T-helper 17 cell (primary cell): ENCODE results near the gene FAM9A. TPM values are rescaled to one million over a fixed set of nuclear protein-coding genes. Genes with fewer than 3 reads are reported as not detected.

Experiments
- ATAC-seq: fragments of 150-1000 bp; cut with Tn5 transposase; 2 replicates; pipeline ENCODE4 v1.10.0; 2021; ENCODE audit warnings: mild to moderate bottlenecking, moderate library complexity
- DNase-seq, 3 donors: peaks; one replicate each; pipeline versions ENCODE4 v3.0.0 to v3.0.0-alpha.2; 2020 to 2021
- H3K9me3 ChIP-seq: one replicate; pipeline ENCODE4 v1.7.0; 2013; ENCODE audit warnings: low read length, mild to moderate bottlenecking; ENCODE audit not compliant: control insufficient read depth, poor library complexity, severe bottlenecking
- H3K27ac Mint-ChIP-seq: one replicate; pipeline ENCODE4 v1.8.0; 2022; ENCODE audit warnings: mild to moderate bottlenecking, moderate library complexity, mixed read lengths
- H3K27me3 Mint-ChIP-seq: one replicate; pipeline ENCODE4 v1.8.0; 2022; ENCODE audit warnings: mixed read lengths
- H3K36me3 Mint-ChIP-seq: one replicate; pipeline ENCODE4 v1.8.0; 2022; ENCODE audit warnings: low read depth, mixed read lengths
- H3K4me1 Mint-ChIP-seq: one replicate; pipeline ENCODE4 v1.8.0; 2022; ENCODE audit warnings: mild to moderate bottlenecking, mixed read lengths
- H3K4me3 Mint-ChIP-seq: one replicate; pipeline ENCODE4 v1.8.0; 2022; ENCODE audit warnings: mild to moderate bottlenecking, moderate library complexity, mixed read lengths
- total RNA-seq, 4 donors: library from RNA in 2 of 4; stranded (reverse) in 2 of 4; gene quantifications; one replicate each; pipeline ENCODE4 v1.2.3 and lab custom pipeline; 2022 to 2026

The FAM9A gene
- total RNA-seq = not detected
- 0 reads per million in 2 donors for total RNA-seq (lab: John Stamatoyannopoulos, UW)

- no peak within 1 kb of the TSS for H3K27ac Mint-ChIP-seq
- no peaks in the 10 kb centered on the region for H3K36me3 Mint-ChIP-seq
- H3K27me3 Mint-ChIP-seq = peaks cover 11% of the 10 kb centered on the region
- H3K4me1 Mint-ChIP-seq = no peaks in the 10 kb centered on the region
- DNase-seq = no peak
- no peaks in the 10 kb centered on the region for H3K9me3 ChIP-seq
- H3K4me3 Mint-ChIP-seq = no peak within 1 kb of the TSS
- no peak for ATAC-seq
Measured at GRCh38 chrX:8801041-8801599, at the start of gene FAM9A. TSS of gene FAM9A (minus strand) at chrX:8801383. CDS start at chrX:8800171, 1,212 bp downstream.

- Mint-ChIP-seq H3K4me1 (no peaks in the 10 kb centered on the region), H3K4me3 (no peak overlapping the region), H3K27me3 (peaks cover 26% of the 10 kb centered on the region), H3K27ac (no peak overlapping the region), H3K36me3 (no peaks in the 10 kb centered on the region)
- H3K9me3 ChIP-seq = no peaks in the 10 kb centered on the region
- no peak for DNase-seq
- ATAC-seq = no peak
Measured at GRCh38 chrX:8850478-8850877, 49.3 kb upstream of the FAM9A start.

GRCh38 chrX:8849945-8850344 is 48.8 kb upstream of the FAM9A start:
- peaks cover 23% of the 10 kb centered on the region for H3K27me3 Mint-ChIP-seq
- no peaks in the 10 kb centered on the region for H3K36me3 Mint-ChIP-seq
- H3K4me3 Mint-ChIP-seq = no peak overlapping the region
- no peak for DNase-seq
- H3K9me3 ChIP-seq = no peaks in the 10 kb centered on the region
- H3K4me1 Mint-ChIP-seq = no peaks in the 10 kb centered on the region
- no peak overlapping the region for H3K27ac Mint-ChIP-seq
- no peak for ATAC-seq

- H3K27me3 Mint-ChIP-seq = peaks cover 21% of the 10 kb centered on the region
- H3K4me3 Mint-ChIP-seq = no peak overlapping the region
- H3K27ac Mint-ChIP-seq = no peak overlapping the region
- DNase-seq = no peak
- no peaks in the 10 kb centered on the region for H3K36me3 Mint-ChIP-seq
- ATAC-seq = no peak
- no peaks in the 10 kb centered on the region for H3K9me3 ChIP-seq
- H3K4me1 Mint-ChIP-seq = no peaks in the 10 kb centered on the region
Measured at GRCh38 chrX:8849458-8849857, 48.3 kb upstream of the FAM9A start.

- Mint-ChIP-seq H3K4me1 (no peaks in the 10 kb centered on the region), H3K27ac (no peak overlapping the region), H3K4me3 (no peak overlapping the region), H3K36me3 (no peaks in the 10 kb centered on the region), H3K27me3 (peaks cover 21% of the 10 kb centered on the region)
- ATAC-seq (no peak), DNase-seq (no peak)
- H3K9me3 ChIP-seq = no peaks in the 10 kb centered on the region
Measured at GRCh38 chrX:8848911-8849310, 47.7 kb upstream of the FAM9A start.

- Mint-ChIP-seq H3K27me3 (peaks cover 21% of the 10 kb centered on the region), H3K27ac (no peak overlapping the region)
- ATAC-seq = no peak
Measured at GRCh38 chrX:8848441-8848840, 47.3 kb upstream of the FAM9A start.

GRCh38 chrX:8847360-8847759 is 46.2 kb upstream of the FAM9A start:
- Mint-ChIP-seq H3K27me3 (peaks cover 21% of the 10 kb centered on the region), H3K4me1 (no peaks in the 10 kb centered on the region), H3K4me3 (no peak overlapping the region), H3K27ac (no peak overlapping the region), H3K36me3 (no peaks in the 10 kb centered on the region)
- H3K9me3 ChIP-seq = no peaks in the 10 kb centered on the region
- ATAC-seq = no peak
- DNase-seq = no peak

More at GRCh38 chrX:8848441-8848840, 47.3 kb upstream of the FAM9A start:
- DNase-seq = no peak
- no peaks in the 10 kb centered on the region for H3K9me3 ChIP-seq
- no peaks in the 10 kb centered on the region for H3K36me3 Mint-ChIP-seq
- H3K4me3 Mint-ChIP-seq = no peak overlapping the region
- H3K4me1 Mint-ChIP-seq = no peaks in the 10 kb centered on the region

- Mint-ChIP-seq H3K4me3 (no peak overlapping the region), H3K4me1 (no peaks in the 10 kb centered on the region), H3K27ac (no peak overlapping the region), H3K36me3 (no peaks in the 10 kb centered on the region), H3K27me3 (peaks cover 16% of the 10 kb centered on the region)
- ATAC-seq (no peak), DNase-seq (no peak)
- no peaks in the 10 kb centered on the region for H3K9me3 ChIP-seq
Measured at GRCh38 chrX:8846266-8846665, 45.1 kb upstream of the FAM9A start.

- Mint-ChIP-seq H3K36me3 (no peaks in the 10 kb centered on the region), H3K4me1 (no peaks in the 10 kb centered on the region), H3K27me3 (peaks cover 13% of the 10 kb centered on the region), H3K4me3 (no peak overlapping the region), H3K27ac (no peak overlapping the region)
- no peak for ATAC-seq
- no peaks in the 10 kb centered on the region for H3K9me3 ChIP-seq
- DNase-seq = no peak
Measured at GRCh38 chrX:8845469-8845868, 44.3 kb upstream of the FAM9A start.

GRCh38 chrX:8845060-8845459 is 43.9 kb upstream of the FAM9A start:
- H3K9me3 ChIP-seq = no peaks in the 10 kb centered on the region
- Mint-ChIP-seq H3K4me3 (no peak overlapping the region), H3K36me3 (no peaks in the 10 kb centered on the region), H3K4me1 (no peaks in the 10 kb centered on the region), H3K27ac (no peak overlapping the region), H3K27me3 (peaks cover 8% of the 10 kb centered on the region)
- ATAC-seq (no peak), DNase-seq (no peak)

GRCh38 chrX:8844157-8844556 is 43.0 kb upstream of the FAM9A start:
- Mint-ChIP-seq H3K27me3 (peaks cover 8% of the 10 kb centered on the region), H3K4me1 (no peaks in the 10 kb centered on the region)
- ATAC-seq = no peak

GRCh38 chrX:8841911-8842310 is 40.7 kb upstream of the FAM9A start:
- Mint-ChIP-seq H3K4me3 (no peak overlapping the region), H3K4me1 (no peaks in the 10 kb centered on the region), H3K27me3 (peaks cover 10% of the 10 kb centered on the region), H3K27ac (no peak overlapping the region), H3K36me3 (no peaks in the 10 kb centered on the region)
- H3K9me3 ChIP-seq = no peaks in the 10 kb centered on the region
- no peak for DNase-seq
- no peak for ATAC-seq

More at GRCh38 chrX:8844157-8844556, 43.0 kb upstream of the FAM9A start:
- Mint-ChIP-seq H3K4me3 (no peak overlapping the region), H3K36me3 (no peaks in the 10 kb centered on the region), H3K27ac (no peak overlapping the region)
- DNase-seq = no peak
- no peaks in the 10 kb centered on the region for H3K9me3 ChIP-seq

- Mint-ChIP-seq H3K27me3 (peaks cover 26% of the 10 kb centered on the region), H3K4me1 (no peaks in the 10 kb centered on the region), H3K27ac (no peak overlapping the region), H3K4me3 (no peak overlapping the region), H3K36me3 (no peaks in the 10 kb centered on the region)
- DNase-seq (no peak), ATAC-seq (no peak)
- no peaks in the 10 kb centered on the region for H3K9me3 ChIP-seq
Measured at GRCh38 chrX:8834392-8834791, 33.2 kb upstream of the FAM9A start.

- Mint-ChIP-seq H3K27me3 (peaks cover 25% of the 10 kb centered on the region), H3K36me3 (no peaks in the 10 kb centered on the region), H3K27ac (no peak overlapping the region), H3K4me3 (no peak overlapping the region), H3K4me1 (no peaks in the 10 kb centered on the region)
- no peaks in the 10 kb centered on the region for H3K9me3 ChIP-seq
- ATAC-seq = no peak
- DNase-seq = no peak
Measured at GRCh38 chrX:8832582-8833378, 31.6 kb upstream of the FAM9A start.
